ENCODE results near the gene DTWD2.
"Not testable (repeated sequence)": the region's sequence is repeated elsewhere in the genome, so short reads cannot be mapped to it uniquely, and the experiment has no call there.

Gene DTWD2

DNA sequence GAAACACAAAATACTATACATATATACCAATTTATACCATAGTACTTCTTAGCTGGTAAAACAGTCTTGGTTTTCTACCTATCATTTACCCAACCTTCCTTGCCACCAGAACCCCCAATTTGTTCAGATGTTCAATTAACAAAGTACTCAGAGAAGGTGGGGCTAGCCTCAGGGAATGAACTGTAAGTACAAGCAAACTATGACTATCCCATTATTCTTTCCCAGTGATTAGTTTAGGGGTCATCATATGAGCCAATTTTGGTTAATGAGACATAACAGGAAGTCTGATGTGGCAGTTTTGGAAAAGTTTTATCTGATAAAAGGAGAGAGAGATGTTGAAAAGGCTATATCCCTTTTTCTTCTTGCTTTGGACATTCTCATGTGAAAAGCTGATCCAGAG, 125.8 kb downstream of the DTWD2 start:
- no peak for DNase-seq

DNA sequence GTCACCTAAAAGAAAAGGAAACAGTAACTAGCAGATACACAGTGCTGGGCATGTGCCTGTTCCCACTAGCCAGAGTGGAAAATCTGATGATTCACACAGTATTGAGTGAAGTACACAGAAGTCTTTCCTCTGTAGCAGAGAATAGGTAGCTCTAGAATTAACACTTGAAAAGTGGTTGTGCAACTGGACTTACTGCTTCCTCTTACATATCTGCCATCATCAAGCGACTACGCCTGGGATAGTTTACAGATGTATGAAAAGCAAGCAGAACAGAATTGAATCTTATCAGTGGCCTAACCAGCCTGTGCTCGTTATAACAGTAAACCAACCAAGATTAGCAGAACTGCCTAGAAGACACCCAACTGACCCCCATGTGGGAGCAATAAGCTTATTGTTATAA, 130.6 kb downstream of the DTWD2 start:
- no peak for DNase-seq

- no peak for DNase-seq
Measured at GRCh38 chr5:118854819-118855218, 133.5 kb downstream of the DTWD2 start.

- not testable (repeated sequence) for DNase-seq
Measured at GRCh38 chr5:118851785-118852184, 136.6 kb downstream of the DTWD2 start.

GRCh38 chr5:118849507-118849906, 138.8 kb downstream of the DTWD2 start:
- not testable (repeated sequence) for DNase-seq

- DNase-seq, result no peak
Measured at GRCh38 chr5:118844351-118844750, 144.0 kb downstream of the DTWD2 start.

- DNase-seq, result no peak
Measured at GRCh38 chr5:118834710-118835109, 153.6 kb downstream of the DTWD2 start.

GRCh38 chr5:118832974-118833373, 155.4 kb downstream of the DTWD2 start:
- no peak for DNase-seq

GRCh38 chr5:118825226-118825625, 163.1 kb downstream of the DTWD2 start:
- DNase-seq, result no peak

- DNase-seq, result no peak
Measured at GRCh38 chr5:118818604-118819003, 169.7 kb downstream of the DTWD2 start.

- no peak for DNase-seq
Measured at GRCh38 chr5:118808441-118808840, 179.9 kb downstream of the DTWD2 start.

GRCh38 chr5:118806571-118806970, 181.8 kb downstream of the DTWD2 start:
- DNase-seq, result no peak

- DNase-seq, result no peak
Measured at GRCh38 chr5:118802335-118802734, 186.0 kb downstream of the DTWD2 start.

DNA sequence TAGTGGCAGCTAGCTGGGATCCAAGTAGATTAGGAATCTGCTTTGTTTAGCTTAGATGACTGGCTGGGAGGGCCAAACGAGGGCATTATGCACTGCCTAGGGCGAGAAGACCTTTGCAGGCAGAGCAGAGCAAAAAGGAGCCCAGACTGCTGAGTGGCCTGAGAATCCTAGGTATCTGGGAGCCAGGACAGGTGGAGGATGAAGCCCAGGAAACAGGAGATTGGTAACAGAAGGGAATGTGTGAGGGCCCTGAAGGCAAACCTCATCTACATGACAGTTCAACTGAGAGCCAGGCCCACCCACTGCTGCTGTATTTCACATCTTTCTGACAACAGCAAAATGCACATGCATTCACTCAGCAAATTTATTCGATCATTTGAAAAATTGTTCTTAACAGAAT, 192.3 kb downstream of the DTWD2 start:
- DNase-seq, result no peak

DNA sequence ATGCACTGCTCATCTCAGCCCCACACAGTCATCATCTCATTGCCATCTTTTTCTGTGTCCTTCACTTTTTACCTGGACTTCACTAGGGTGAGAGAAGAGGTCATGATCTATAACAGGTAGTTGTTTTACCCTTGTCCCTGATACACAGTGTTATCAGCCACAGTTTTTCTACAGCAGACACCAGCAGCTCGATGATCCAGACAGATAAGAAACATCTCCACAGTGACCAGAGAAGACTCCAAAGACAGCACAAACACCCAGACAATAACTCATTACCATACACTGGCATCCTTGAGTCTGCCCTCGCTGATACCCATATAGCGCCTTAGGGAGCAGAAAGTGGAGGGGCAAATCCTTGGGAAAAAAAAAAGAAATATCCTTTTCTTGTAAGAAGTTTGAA, 194.1 kb downstream of the DTWD2 start:
- no peak for DNase-seq

- no peak for DNase-seq
Measured at GRCh38 chr5:118793652-118794051, 194.7 kb downstream of the DTWD2 start.

- DNase-seq, result no peak
Measured at GRCh38 chr5:118793091-118793490, 195.3 kb downstream of the DTWD2 start.

DNA sequence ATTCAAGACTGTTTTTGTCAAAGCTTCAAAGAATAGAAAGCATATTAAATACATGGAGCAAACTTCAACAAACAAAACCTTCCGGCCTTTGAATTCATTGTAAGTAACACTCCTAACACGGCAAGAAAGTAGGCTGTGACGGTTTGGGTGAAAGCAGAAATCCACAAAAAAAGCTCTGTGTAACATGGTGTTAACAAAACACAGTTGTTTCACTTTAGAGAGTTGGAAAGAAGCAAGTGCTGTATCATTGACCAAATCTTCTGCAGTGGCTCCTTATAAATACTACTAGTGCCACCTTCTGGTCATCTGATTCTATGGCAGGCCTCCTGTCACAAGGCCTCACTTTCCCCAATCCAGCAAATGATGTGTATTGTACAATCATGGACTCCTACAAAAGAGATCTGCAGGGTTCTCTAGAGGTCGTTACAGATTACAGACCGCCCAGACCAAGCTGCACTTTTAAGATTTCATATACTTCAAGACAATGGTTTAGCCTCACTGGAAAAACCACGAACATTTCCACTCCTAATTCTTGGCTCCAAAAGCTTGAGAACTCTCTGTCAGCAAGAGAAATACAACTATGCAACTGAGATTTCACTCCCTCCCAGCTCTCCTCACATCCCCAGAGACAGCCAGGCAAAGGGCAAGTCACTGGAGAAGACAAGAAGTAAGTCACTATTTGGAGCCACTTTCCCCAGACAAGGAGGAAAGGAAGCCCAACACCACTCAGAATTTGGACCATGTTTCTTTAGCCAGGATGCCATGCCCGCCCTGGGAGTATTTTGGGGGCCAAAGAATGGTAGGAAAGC, 196.2 kb downstream of the DTWD2 start:
- peak; percentile 4 for DNase-seq

DNA sequence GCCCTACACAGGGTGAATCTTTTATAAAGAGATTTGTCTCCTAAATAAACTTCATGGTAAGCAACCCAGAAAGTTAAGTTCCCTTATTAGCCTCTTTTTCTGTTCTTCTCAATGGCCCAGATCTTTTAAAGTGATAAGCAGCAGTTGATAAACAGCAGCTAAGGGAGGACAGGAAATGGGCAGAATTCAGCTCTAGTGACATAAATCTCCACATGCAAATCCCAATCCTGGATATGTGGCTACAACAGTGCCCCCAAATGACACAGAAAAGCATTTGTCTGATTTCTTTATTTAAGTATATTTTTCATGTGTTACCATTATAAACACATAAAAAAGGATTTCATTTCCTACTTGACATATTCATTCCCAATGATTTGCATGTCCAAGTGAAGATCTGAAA, 199.0 kb downstream of the DTWD2 start:
- DNase-seq, result no peak

- DNase-seq, result no peak
Measured at GRCh38 chr5:118788351-118788750, 200.0 kb downstream of the DTWD2 start.

Data from T1000 (cell line).